ENCODE measurements around the gene CCL5.

Gene CCL5

DNA sequence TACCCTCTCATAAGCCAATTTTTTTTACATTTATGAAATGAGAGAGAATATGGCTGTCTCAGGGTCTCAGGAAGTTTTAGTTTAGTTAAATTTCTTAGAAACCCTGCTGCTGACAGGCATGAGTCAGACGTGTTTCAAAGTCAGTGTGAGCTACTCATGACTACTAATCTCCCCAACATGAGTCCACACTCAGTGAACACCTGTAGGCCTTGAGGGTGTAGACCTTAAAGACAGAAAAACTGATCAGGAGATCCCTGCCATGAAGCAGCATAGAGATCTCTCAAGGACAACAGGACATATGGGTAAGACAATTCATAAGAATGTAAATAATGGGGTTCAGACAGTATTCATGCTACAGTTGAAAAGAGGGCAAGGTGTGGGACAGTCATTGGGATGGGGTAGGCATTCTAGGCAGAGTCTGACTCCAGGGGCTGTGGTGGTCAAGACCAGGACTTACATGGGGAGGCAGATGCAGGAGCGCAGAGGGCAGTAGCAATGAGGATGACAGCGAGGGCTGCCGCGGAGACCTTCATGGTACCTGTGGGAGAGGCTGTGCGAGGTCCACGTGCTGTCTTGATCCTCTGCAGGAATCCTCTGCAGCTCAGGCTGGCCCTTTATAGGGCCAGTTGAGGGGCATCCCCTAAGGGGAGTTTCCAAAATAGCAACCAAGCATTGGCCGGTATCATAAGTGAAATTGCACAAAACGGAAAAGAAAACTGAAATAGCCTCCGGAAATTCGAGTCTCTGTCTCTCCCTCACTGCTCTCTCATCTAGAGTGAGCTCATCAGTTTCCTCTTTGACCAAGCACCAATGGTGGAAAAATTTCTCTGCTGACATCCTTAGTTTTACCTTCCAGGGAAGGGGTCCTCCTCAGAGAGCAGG lies at the start of gene CCL5:
TSS of gene CCL5 (minus strand) at position 588 of the 882 bp plus-strand sequence.
- DNase-seq, result no peak

DNA sequence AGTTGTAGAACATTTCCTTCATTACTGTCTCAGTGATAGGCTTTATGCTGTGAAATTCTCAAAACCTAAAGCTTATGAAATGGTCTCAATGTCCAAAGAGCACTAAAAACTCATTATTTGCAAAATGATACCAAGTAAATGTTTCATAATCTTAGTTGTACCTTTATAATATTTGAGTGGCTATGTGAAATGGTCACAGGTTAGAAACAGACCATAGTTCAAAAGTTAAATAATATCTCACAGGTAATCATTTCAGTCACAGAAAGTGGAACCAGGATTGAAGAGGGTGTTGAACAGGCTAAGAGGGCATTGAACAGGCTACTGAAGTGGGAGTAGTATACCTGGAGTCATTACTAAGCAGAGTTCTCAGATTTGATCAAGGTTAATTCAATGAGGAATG lies 47.6 kb upstream of the CCL5 start:
- DNase-seq, result no peak

DNA sequence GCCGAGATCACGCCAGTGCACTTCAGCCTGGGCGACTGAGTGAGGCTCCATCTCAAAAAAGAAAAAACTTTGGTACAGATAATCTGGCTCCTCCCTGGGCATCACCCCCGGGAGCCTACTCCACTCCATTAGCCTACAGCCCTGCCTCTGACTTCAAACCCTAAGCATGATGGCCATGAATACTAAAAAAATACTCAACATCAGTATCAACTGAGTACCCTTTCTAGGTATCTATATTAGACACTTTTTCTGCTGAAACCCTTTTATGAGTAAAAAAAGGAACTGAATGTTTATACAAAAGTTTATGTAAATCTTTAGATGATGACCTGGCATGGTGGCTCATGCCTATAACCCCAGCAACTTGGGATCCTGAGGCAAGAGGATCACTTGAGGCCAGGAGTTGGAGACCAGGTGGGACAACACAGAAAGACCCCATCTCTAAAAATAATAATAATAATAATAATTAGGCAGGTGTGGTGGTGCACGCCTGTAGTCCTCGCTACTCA lies 43.5 kb upstream of the CCL5 start:
- no peak for DNase-seq

DNA sequence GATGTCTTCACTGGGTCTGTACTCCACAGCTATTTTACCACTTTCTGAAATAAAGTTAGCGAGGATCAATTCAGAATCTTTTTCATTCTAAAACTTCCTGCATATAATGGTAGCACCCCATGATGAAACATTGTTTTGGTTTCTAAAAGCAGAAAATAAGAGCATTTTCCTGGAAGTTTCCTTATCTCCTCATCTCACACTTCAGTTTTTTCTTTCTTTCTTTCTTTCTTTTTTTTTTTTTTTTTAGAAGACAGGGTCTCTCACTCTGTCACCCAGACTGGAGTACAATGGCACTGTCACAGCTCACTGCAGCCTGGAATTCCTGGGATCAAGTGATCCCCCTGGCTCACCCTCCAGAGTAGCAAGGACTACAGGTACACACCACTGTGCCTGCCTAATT lies 40.1 kb upstream of the CCL5 start:
- DNase-seq, result no peak

DNA sequence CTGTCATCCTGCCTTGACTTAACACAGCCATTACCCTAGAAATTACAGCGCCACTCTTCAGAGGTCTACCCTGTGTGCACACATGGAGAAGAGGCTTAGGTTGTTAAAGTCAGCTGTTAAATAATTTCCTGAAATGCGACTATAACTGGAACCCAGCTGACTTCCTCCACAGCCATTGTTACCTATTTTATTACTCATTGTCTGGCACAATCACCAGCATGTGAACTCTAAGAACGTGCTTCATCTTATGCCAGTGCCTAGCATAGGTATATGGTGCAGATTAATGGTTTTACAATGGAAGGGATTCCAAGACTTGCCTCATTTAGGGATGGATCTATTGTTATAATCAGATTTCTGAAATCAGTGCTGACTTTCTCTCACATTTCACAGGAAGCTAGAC lies 38.5 kb upstream of the CCL5 start:
- no peak for DNase-seq

DNA sequence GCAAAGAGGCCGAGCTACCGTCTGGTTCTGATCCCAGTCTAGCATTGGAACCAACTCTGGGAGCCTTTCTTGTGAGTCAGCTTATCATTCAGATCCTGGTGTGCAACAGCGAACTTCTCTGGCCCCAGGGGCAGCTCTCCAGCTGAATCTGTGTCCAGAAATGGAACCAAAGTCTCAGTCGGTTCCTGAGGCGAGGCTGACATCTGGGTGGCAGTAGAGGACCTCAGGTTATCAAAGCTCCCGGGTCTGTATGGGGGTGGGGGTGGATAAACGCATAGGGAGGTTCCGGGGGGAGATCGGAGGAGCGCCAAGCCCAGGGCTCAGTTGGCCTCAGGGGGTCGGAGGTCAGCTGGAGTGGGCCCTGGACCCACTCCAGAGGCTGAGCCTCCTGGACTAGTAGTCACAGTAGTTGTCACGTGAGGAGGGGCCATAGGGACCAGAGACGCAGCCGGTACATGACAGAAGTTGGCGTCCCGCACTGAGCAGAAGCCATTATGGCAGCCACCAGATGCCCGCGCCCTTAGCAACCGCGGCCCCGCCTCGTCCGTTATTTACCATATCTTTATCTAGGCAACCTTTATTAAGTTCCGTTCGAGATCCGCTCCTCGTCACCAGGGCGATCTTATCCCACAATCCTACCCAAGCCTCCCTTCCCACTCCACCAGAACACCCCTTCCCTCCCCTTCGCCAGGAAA lies 37.5 kb upstream of the CCL5 start:
- no peak for DNase-seq

DNA sequence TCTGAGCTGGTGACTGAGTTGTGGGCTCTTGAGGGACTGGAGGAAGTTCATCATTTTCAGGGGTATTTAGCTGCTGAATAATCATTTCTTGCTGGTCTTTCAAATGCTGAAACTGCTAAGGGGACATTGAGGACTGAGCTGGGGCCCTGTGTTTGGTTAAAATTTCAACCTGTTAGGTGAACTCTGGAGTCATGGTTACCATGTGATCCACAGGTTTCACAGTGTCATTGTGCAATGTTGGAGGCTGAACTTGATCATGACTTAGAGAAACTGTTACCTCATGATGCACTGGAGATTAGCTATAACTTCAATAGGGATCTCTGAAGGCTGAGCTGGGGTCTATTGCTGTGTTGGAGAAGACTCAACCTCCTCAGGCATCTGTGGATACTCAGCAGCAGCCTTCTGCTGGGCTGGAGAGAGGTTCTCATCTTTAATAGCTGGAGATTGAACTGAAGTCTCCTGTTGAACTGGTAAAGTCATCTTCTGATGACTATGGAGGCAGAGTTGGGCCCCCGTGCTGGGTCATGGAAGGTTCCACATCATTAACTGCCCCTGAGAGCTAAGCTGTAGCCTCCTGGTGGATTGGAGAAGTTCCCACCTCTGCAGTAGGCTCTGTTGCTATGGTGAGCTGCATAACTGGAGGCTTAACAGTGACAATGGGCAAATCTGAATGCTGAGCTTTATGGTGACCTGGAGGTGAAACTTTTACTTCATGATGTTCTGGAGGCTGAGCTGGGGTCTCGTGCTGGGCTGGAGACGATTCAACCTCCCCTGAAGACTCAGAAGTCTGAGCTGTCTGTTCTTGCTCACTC lies 35.2 kb upstream of the CCL5 start:
- DNase-seq, result no peak

DNA sequence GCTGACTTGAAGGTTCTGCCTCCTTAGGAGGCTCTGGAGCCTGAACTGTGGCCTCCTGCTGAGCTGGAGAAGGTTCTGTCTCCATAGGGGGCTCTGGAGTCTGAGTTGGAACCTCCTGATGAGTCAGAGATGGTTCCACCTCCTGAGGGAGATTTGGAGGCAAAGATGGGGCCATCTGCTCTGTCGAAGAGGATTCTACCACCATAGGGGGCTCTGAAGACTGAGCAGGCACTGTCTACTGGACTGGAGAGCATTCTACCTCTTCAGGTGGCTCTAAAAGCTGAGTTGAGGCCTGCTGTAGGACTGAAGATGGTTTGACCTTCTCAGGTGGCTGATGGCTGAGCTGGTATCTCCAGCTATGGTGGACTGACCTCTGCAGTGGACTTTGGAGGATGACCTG lies 34.2 kb upstream of the CCL5 start:
- no peak for DNase-seq

DNA sequence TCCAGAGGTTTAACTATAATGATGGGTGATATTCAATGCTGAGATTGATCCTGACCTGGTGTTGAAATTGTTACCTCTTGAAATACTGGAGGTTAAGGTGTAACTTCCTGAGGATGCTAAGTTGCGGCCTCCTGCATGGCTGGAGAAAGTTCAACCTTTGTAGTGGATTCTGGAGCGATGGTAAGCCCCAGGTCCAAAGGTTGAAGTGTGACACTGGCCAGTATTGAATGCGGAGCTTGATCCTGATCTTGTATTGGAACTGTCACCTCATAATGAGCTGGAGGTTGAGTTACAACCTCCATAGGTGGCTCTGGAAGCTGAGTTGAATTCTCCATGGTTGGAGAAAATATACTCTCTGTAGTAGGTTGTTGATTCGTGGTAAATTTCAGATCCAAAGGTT lies 33.4 kb upstream of the CCL5 start:
- DNase-seq, result no peak

DNA sequence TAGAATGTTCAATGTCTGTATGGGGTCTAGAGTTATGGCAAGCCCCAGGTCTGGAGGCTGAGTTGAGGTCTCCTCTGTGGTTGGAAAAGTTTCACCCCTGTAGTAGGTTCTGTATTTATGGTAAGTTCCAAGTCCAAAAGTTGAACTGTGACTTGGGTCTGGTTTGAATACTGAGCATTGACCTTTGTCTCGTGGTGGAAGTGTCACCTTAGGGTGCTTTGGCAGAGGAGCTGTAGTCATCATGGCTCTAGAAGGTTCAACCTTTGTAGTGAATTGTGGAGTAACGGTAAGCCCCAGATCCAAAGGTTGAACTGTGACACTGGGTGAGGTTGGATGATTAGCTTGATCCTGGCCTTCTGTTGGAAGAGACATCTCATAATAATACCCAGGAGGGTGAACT lies 32.8 kb upstream of the CCL5 start:
- DNase-seq, result no peak

DNA sequence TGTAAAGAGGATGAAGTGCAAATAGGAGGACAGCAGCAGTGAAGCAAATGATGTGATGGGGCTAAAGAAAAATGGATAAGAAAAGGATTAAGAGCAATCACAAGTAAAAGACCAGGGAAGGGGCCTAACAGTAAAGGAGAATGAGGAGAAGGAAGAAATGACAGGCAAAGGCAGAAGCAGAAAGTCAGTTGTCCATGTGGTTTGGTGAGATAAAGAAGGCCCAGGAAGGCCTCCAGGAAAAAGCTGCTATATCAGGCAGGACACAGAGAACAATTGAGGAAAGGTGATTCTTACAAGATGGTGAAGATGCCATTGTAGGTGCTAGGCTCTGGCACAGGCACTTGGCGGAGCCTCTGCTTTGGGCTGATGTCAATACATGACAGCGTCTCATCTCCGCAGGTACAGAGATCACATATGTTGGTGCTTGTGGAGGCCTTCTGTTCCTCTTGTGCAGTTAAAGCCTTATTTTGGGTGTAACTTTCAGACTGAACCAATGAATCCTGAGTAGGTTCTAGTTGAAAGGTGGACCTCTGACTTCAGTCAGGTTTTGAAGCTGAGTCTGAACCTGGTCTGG lies 32.3 kb upstream of the CCL5 start:
- no peak for DNase-seq

DNA sequence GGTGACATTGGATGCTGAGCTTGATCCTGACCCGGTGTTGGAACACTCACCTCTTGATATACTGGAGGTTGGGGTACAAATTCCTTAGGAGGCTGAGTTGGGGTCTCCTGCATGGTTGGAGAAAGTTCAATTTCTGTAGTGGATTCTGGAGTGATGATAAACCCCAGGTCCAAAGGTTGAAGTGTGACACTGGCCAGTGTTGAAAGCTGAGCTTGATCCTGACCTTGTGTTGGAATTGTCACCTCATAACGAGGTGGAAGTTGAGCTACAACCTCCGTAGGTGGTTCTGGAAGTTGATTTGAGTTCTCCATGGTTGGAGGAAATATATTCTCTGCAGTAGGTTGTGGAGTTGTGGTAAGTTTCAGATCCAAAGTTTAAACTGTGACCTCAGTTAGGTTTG lies 29.2 kb upstream of the CCL5 start:
- no peak for DNase-seq

DNA sequence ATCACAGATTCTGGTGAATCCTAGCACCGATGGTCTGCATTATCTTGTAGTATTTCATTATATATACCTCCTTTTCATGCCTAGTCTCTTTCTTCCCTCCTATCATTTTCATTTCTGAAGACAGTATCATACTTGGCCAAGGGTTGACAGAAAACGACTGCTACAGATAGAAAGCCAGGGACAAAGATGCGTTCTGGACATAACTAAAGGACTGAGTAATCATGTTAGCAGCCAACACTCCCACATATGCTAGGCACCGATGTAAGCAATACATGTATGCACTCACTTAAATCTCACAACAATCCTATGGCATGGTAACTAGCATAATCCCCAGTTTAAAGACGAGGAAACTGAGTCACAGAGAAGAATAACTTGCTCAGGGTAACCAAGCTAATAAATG lies 27.5 kb upstream of the CCL5 start:
- no peak for DNase-seq

DNA sequence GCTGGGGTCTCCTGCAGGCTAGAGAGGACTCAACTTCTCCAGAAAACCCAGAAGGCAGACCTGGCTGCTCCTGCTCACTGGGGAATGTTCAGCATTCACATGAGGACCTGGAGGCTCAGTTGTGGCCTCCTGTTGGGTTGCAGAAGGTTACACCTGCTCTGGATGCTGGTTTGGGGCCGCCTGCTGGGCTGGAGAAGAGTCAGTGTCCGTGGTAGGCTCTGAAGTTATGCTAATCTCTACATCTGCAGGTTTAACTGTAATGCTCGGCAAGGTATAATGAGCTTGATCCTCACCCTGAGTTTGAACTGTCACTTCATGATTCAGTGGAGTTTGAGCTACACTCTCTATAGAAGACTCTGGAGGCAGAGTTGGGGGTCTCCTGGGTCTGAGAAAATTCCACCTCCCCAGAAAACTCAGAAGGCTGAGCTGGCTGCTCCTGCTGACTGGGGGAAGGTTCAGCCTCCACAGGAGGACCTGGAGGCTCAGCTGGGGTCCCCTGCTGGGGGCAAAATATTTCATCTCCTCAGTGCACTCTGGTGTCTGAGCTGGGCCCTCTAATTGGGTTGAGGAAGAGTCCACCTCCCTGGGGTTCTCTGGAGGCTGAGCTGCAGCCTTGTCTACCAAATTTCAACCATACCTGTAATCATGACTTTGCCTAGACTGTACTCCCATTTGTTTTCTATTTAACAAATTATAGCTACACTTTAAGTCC lies 26.9 kb upstream of the CCL5 start:
- no peak for DNase-seq

DNA sequence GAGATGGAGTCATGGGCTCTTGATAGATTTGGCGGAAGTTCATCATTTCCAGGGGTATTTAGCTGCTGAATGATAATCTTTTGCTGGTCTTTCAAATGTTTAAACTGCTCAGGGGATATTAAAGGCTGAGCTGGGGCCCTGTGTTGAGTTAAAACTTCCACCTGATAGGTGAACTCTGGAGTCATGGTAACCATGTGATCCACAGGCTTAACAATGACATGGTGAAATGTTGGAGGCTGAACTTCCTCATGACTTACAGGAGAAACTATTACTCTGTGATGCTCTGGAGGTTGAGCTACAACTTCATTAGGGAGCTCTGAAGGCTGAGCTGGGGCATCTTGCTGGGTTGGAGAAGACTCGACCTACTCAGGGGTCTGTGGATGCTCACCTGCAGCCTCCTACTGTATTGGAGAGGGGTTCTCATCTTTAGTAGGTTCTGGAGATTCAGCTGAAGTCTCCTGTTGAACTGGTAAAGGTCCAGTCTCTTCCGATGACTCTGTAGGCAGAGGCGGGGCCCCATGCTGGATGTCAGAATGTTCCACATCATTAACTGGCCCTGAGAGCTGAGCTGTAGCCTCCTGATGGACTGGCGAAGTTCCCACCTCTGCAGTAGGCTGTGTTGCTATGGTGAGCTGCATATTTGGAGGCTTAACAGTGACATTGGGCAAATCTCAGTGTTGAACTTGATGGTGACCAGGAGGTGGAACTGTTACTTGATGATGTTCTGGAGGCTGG lies 26.2 kb upstream of the CCL5 start:
- DNase-seq, result no peak

DNA sequence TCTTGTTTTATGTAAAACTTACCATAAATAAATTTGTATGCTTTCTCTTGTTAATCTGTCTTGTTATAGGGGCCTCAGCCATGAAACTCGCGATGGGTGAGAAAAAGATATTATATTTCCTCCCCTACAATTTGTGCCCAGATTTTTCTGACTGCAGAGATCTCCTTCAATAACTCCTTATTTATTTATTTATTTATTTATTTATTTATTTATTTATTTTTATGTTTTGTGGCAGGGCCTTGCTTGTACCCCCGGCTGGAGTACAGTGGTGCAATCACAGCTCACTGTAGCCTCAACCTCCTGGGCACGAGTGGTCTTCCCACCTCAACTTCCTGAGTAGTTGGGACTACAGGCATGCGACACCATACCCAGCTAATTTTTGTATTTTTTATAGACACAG lies 23.3 kb upstream of the CCL5 start:
- DNase-seq, result no peak

DNA sequence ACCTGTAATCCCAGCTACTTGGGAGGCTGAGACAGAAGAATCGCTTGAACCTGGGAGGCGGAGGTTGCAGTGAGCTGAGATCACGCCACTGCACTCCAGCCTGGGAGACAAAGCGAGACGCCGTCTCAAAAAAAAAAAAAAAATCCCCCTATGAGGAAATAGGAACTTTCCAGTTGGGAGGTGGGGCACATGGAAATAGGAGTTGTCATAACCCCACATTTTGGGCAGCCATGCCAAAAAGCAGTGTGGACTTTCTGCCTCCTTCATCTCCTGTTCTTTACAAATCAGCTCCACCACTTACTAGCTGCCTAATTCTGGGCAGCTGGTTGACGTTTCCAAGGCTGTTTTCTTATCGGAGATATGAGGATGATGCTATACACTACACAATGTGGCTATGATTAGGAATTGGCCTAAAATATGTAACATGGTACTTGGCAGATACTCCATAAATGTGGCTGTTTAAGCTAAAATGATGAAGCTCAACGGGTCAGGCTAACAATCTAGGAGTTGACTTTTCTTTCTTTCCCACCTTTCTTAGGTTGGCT lies 21.5 kb upstream of the CCL5 start:
- DNase-seq, result no peak

DNA sequence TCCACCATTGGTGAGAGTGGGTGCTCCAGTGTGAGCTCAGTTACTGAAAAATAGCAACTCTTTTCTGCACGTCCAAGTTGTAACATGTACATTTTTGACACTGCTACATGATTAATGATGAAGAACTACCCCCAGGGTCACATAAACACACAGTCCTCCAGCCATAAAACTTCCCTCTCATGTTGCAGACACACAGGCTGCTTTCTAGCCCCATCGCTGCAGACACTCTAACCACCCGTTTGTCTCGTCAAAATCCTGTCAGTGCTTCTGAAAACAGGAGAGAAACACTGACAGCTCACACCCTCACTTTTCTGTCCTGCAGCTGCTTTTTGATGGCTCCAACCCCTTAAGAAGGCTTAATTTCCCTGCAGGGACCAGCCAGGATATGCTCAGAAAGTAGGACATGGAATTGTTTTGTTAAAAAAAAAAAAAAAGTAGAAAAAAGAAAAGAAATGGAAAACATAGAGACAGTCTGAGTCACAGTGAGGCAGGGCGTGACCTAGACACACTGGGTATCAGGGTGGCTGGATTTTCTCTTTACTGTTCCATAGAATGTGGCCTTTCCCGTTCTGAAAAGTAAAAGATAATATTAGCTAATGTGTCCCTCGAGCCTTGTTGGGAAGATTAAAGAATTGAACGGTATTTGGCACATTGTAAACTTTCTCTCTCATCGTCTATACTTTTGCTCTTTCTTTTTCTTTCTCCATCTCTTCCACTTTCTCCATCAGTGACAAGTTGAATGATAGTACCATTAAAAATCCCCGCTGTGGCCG lies 20.7 kb upstream of the CCL5 start:
- no peak for DNase-seq

DNA sequence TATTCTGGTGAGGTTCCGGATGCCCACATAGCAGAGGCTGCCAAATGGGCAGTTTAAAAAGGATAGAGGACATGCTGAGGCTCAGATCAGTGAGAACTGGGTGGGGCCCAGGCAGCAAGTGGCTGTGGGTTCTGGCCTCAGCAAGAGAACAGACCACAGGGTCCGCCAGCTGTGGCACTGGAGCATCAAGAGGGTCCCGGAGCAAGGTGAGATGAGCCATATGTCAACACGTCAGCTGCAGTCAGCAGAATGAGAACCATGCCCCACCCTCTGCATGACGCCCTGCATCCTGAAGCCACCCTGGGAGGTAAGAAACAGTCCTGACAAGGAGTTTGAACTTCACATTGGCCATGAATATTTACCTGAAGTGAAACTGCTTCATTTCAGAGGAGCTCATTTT lies 20.1 kb upstream of the CCL5 start:
- no peak for DNase-seq

DNA sequence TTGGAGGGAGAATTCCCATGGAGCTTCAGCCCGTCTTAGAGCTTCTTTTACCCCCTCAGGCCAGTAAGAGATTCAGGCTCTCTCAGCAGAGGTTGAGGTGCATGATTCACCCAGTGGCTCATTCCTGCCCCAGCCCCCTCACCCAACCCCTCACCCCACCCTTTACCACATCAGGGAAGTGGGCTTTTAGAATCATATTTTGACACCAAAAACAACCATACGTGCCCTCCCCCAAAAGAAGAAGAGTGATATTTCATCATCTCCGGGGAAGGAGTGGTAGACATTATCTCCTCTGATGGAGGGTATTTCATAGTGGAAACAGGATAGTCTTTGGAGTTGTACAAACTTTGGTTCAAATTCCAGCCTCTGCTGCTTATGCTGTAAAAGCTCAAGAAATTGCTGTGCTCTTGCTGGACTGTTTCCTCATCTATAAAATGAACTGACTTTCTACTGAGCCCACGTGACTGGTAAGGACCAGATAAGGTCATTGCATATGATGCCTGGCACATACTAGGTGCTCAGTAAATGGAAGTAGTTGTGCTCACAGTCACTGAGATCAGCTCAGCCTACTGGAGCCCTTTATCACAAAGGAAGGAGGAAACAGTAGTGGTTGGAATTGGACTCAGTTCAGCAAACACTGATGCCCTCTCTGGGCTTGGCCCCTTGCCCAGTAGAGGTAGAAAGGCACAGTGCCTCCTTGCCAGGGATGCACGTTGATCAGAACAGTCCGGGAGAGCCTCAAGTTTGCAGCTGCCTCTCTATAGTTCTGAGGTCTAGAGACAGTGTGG lies 18.3 kb upstream of the CCL5 start:
- DNase-seq, result no peak
